Kidney epithelial cell (primary cell): ENCODE results near the gene GRID2. TPM values are rescaled to one million over a fixed set of nuclear protein-coding genes. Genes with fewer than 3 reads are reported as not detected.

Experiments used
- DNase-seq: peaks from one replicate; pipeline ENCODE4 v3.0.0-alpha.2; 2010; ENCODE audit warnings: low read depth
- H3K27me3 ChIP-seq: 2 replicates; pipeline ENCODE4 v1.6.0; 2011; ENCODE audit warnings: low read length; ENCODE audit not compliant: control insufficient read depth, insufficient read depth
- H3K36me3 ChIP-seq: 2 replicates; pipeline ENCODE4 v1.5.1; 2011; ENCODE audit warnings: low read length; ENCODE audit not compliant: control insufficient read depth, insufficient read depth
- H3K4me3 ChIP-seq: 2 replicates; pipeline ENCODE4 v1.5.1; 2011; ENCODE audit warnings: low read depth, mild to moderate bottlenecking, control low read depth, low read length
- CTCF ChIP-seq: IDR thresholded peaks from 2 replicates; pipeline ENCODE4 v1.5.1; 2011; ENCODE audit warnings: mild to moderate bottlenecking, moderate library complexity, low read length, control low read depth, inconsistent platforms; ENCODE audit not compliant: insufficient read depth, poor library complexity, severe bottlenecking
- total RNA-seq: library from RNA; depleted of rRNA; stranded (reverse); fragments of >200 nt; gene quantifications from 2 replicates; pipeline ENCODE4 v1.2.3, GENCODE V29; 2015

The GRID2 gene
- total RNA-seq, 1 donor from 2014 or later = not detected

- TF ChIP-seq CTCF = no peak
- H3K27me3 ChIP-seq = no peaks in the 10 kb centered on the region
- no peak for DNase-seq
- H3K4me3 ChIP-seq = no peak overlapping the region
- H3K36me3 ChIP-seq = no peaks in the 10 kb centered on the region
Measured at GRCh38 chr4:93178279-93178678, 874.5 kb downstream of the GRID2 start.

GRCh38 chr4:93179044-93179443 lies 875.3 kb downstream of the GRID2 start:
- DNase-seq = no peak
- TF ChIP-seq CTCF = no peak
- Histone ChIP-seq H3K36me3 (no peaks in the 10 kb centered on the region), H3K27me3 (no peaks in the 10 kb centered on the region), H3K4me3 (no peak overlapping the region)

GRCh38 chr4:93182722-93183121 lies 879.0 kb downstream of the GRID2 start:
- no peak overlapping the region for H3K4me3 ChIP-seq
- H3K36me3 ChIP-seq = no peaks in the 10 kb centered on the region
- no peaks in the 10 kb centered on the region for H3K27me3 ChIP-seq
- no peak for TF ChIP-seq CTCF
- no peak for DNase-seq

GRCh38 chr4:93183576-93183975 lies 879.8 kb downstream of the GRID2 start:
- Histone ChIP-seq H3K27me3 (no peaks in the 10 kb centered on the region), H3K4me3 (no peak overlapping the region), H3K36me3 (no peaks in the 10 kb centered on the region)
- DNase-seq = no peak
- TF ChIP-seq CTCF = no peak

GRCh38 chr4:93184053-93184452 lies 880.3 kb downstream of the GRID2 start:
- DNase-seq = no peak
- no peaks in the 10 kb centered on the region for H3K36me3 ChIP-seq
- TF ChIP-seq CTCF = no peak
- H3K27me3 ChIP-seq = no peaks in the 10 kb centered on the region
- H3K4me3 ChIP-seq = no peak overlapping the region

- Histone ChIP-seq H3K27me3 (no peaks in the 10 kb centered on the region), H3K4me3 (no peak overlapping the region), H3K36me3 (no peaks in the 10 kb centered on the region)
- TF ChIP-seq CTCF = no peak
- DNase-seq = no peak
Measured at GRCh38 chr4:93186846-93187245, 883.1 kb downstream of the GRID2 start.
